AG04450 (cell line): ENCODE results near the gene KRT3. TPM values are rescaled to one million over a fixed set of nuclear protein-coding genes. Genes with fewer than 3 reads are reported as not detected.

ENCODE experiments used
- CTCF ChIA-PET: fragments of 300-600, 350-600 bp; formaldehyde crosslinking; extraction: SDS; loops from one replicate; lab custom pipeline; 2022; ENCODE audit warnings: antibody characterized with exemption, inconsistent platforms; lab: Charles Lee
- POLR2A ChIA-PET: fragments of 350-600 bp; formaldehyde crosslinking; extraction: SDS; loops from one replicate; lab custom pipeline; 2021; ENCODE audit warnings: antibody characterized with exemption, inconsistent platforms; lab: Yijun Ruan, JAX
- DNase-seq: peaks from one replicate; pipeline ENCODE4 v3.0.0-alpha.2; 2011; ENCODE audit warnings: low read depth, low spot score
- H3K27ac ChIP-seq: one replicate; pipeline ENCODE4 v1.5.1; 2012; ENCODE audit warnings: low read depth, low read length, control low read depth
- H3K27me3 ChIP-seq: one replicate; pipeline ENCODE4 v1.6.0; 2012; ENCODE audit warnings: low read length; ENCODE audit not compliant: control insufficient read depth, insufficient read depth
- H3K4me3 ChIP-seq: 2 replicates; pipeline ENCODE4 v1.5.1; 2011; ENCODE audit warnings: mild to moderate bottlenecking, low read depth, low read length, control low read depth
- H3K9me3 ChIP-seq: 2 replicates; pipeline ENCODE4 v1.5.1; 2012; ENCODE audit warnings: low read length; ENCODE audit not compliant: control insufficient read depth, insufficient read depth
- polyA plus RNA-seq: library from polyadenylated mRNA; depleted of rRNA; stranded (reverse); fragments of >200 nt; gene quantifications from 2 replicates; pipeline ENCODE4 v1.2.3, GENCODE V29; 2011
- TF ChIP-seq, protein P1 (sequence below): IDR thresholded peaks from 2 replicates; pipeline ENCODE4 v1.5.1; 2011; ENCODE audit warnings: low read depth, low read length, control low read depth, inconsistent platforms

Gene KRT3
- polyA plus RNA-seq, 1 experiment = not detected

DNA sequence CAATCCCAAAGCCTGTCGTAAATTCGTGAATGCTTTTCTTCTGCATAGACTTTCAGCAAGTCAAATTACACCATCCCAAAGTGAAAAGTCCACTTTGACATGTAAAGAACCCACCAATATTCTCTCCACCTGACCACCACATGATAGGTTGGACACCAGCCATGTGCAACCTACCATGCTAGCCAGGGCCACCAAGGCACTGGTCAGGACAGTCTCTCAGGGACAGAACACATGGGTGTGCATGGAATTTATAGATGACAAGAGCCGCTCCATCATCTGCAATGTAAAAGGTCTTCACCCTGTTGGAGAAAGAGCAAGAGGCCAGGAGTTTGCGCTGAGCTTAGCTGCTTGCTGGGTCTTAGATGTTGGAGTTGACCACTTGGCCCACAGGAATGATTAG is 13.4 kb downstream of the KRT3 start:
- peaks cover 13% of the 10 kb centered on the region for H3K27me3 ChIP-seq
- CTCF ChIA-PET = no interaction called here
- no peak overlapping the region for H3K27ac ChIP-seq
- no peaks in the 10 kb centered on the region for H3K9me3 ChIP-seq
- no peak for DNase-seq
- H3K4me3 ChIP-seq = no peak overlapping the region
- POLR2A ChIA-PET = no interaction called here
- TF ChIP-seq, protein P1, sequence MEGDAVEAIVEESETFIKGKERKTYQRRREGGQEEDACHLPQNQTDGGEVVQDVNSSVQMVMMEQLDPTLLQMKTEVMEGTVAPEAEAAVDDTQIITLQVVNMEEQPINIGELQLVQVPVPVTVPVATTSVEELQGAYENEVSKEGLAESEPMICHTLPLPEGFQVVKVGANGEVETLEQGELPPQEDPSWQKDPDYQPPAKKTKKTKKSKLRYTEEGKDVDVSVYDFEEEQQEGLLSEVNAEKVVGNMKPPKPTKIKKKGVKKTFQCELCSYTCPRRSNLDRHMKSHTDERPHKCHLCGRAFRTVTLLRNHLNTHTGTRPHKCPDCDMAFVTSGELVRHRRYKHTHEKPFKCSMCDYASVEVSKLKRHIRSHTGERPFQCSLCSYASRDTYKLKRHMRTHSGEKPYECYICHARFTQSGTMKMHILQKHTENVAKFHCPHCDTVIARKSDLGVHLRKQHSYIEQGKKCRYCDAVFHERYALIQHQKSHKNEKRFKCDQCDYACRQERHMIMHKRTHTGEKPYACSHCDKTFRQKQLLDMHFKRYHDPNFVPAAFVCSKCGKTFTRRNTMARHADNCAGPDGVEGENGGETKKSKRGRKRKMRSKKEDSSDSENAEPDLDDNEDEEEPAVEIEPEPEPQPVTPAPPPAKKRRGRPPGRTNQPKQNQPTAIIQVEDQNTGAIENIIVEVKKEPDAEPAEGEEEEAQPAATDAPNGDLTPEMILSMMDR = no peak

DNA sequence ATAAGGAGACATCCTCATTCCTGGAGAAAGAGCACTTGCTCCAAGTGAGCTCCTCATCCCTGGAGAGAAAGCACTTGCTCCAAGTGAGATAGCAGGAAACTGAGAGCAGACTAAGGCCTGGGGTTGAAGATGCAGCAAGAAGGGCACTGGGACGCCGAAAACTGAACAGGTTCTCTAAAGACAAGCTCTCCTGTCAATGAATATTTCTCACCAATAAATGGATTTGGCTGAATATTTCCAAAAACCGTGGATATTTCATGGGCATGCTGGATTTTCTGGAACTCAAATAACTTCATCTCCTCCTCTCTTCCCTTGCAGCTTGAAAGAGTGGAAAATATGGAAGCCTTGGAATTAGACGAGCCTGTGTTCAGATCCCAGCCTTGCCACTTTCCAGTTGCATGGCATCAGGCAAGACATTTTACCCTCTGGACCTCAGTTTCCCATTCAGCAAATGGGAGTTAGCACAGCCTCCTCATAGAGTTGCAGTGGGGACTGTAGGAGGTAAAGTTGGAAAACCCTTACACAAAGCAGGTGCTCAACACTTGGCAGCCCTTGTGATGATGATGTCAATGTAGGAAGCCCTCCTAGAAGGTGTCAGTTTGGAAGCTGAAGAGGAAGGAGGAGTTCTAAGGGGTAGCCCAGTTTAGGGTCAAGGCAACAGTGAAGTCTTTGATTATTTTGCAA is 14.4 kb downstream of the KRT3 start:
- Histone ChIP-seq H3K27ac (no peak overlapping the region), H3K4me3 (no peak overlapping the region), H3K27me3 (peaks cover 10% of the 10 kb centered on the region), H3K9me3 (no peaks in the 10 kb centered on the region)
- DNase-seq = no peak
- ChIA-PET POLR2A (no interaction called here), CTCF (no interaction called here)
- TF ChIP-seq, protein P1 = no peak

DNA sequence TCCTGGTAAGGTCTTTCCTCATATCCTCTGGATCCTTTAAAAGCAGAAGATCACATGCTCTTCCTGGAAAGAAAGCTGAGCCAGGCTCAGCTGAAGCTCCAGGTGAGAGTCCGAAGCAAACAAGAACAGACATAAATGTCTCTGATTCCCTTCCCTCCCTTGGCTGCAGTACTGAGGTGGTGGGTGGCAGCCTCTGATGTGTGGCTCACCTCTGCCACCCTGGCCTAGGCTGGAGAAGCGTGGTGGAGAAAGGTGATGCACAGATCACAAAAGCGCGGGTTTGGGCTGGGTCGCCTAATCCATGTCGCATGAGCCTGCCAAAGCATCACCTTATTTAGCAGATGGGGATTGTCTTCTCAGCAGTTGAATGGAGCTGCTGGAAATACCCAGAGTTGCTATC is 16.0 kb downstream of the KRT3 start:
- CTCF ChIA-PET = interaction anchor here (1.7 kb wide), 1 partner anchor 100 kb away, joined by 5 read pairs; no protein-coding TSS in a partner anchor
- DNase-seq = no peak
- peaks cover 15% of the 10 kb centered on the region for H3K27me3 ChIP-seq

DNA sequence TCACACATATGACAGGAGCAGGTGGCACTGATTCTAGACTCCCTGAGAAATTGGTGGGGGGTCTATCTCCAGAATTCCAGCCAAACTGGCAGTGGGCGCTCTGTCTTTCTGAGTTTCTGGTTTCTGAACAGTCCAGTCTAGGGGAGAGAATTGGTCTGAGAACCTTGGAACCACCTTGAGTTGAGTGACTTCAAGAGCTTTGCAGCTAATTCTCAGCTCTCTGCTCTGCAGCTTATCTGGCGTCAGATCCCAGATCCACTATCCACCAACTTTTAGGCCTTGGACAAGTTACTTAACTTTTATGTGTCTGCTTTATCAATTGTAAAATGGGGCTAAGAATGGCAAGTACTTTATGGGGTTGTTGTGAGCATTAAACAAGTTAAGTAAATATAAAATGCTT is 17.1 kb downstream of the KRT3 start:
- DNase-seq = no peak
- Histone ChIP-seq H3K27me3 (peaks cover 15% of the 10 kb centered on the region), H3K27ac (no peak overlapping the region), H3K4me3 (no peak overlapping the region), H3K9me3 (no peaks in the 10 kb centered on the region)
- TF ChIP-seq, protein P1 = no peak
- ChIA-PET POLR2A (no interaction called here), CTCF (interaction anchor here (1.7 kb wide), 1 partner anchor 101 kb away, joined by 5 read pairs; no protein-coding TSS in a partner anchor)

More for the DNA sequence above, 16.0 kb downstream of the KRT3 start:
- Histone ChIP-seq H3K27ac (no peak overlapping the region), H3K4me3 (no peak overlapping the region), H3K9me3 (no peaks in the 10 kb centered on the region)
- TF ChIP-seq, protein P1 = no peak
- POLR2A ChIA-PET = interaction anchor here (0.6 kb wide), 1 partner anchor 17 kb away, joined by 3 read pairs; no protein-coding TSS in a partner anchor

DNA sequence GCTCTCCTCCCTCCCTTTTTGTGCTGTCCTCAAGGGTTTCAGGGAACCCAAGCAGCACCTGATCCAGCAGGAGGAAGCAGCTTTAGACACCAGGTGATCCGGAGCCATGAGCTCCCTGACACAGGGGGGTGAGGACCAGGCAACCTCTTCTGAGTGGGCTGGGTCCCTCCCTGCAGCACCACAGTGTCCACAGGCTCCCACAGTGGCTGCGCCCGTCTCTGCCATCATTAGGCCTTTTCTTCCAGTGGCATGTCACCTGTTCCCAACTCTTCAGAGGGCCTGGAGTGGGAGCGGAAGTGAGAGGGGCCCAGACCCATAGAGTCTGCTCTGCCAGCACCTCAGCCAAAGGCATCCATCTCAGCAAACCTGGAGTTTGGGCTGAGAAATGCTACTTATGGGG is 18.4 kb downstream of the KRT3 start:
- no peak for DNase-seq
- ChIA-PET CTCF (interaction anchor here (1.1 kb wide), 1 partner anchor 88 kb away, joined by 4 read pairs; no protein-coding TSS in a partner anchor), POLR2A (no interaction called here)
- Histone ChIP-seq H3K27ac (no peak overlapping the region), H3K9me3 (no peaks in the 10 kb centered on the region), H3K27me3 (peaks cover 21% of the 10 kb centered on the region), H3K4me3 (no peak overlapping the region)
- TF ChIP-seq, protein P1 = no peak
